KBM-7 (cell line): ENCODE measurements around the gene CRACR2A.
A peak's percentile ranks its signal among the peaks of the same experiment; 100 is the strongest.

ENCODE experiments used
- DNase-seq: peaks from one replicate; pipeline ENCODE4 v3.0.0-alpha.2; 2015
- in situ Hi-C: fragments of 300-500 bp; cut with MboI; formaldehyde crosslinking; loops from 2 replicates; pipeline ENCODE4 v1.14.3; 2020; ENCODE audit warnings: low sequenced_read_pairs, low pct_unique_long_range_greater_than_20kb, mixed read lengths

The CRACR2A gene

GRCh38 chr12:3668479-3669165 lies 84.3 kb downstream of the CRACR2A start:
- in situ Hi-C loops: no loop called here
- DNase-seq: no peak

- no peak for DNase-seq
- in situ Hi-C loops: no loop called here
Measured at GRCh38 chr12:3667485-3667884, 85.4 kb downstream of the CRACR2A start.

- DNase-seq: no peak
- in situ Hi-C loops: no loop called here
Measured at GRCh38 chr12:3666441-3666840, 86.5 kb downstream of the CRACR2A start.

GRCh38 chr12:3662521-3662921 lies 90.4 kb downstream of the CRACR2A start:
- in situ Hi-C loops: no loop called here
- no peak for DNase-seq

GRCh38 chr12:3661028-3661427 lies 91.9 kb downstream of the CRACR2A start:
- in situ Hi-C loops: no loop called here
- no peak for DNase-seq

- in situ Hi-C loops: no loop called here
- peak; percentile 24 for DNase-seq
Measured at GRCh38 chr12:3658327-3659163, 94.4 kb downstream of the CRACR2A start.

- no peak for DNase-seq
- in situ Hi-C loops: no loop called here
Measured at GRCh38 chr12:3656946-3657622, 95.8 kb downstream of the CRACR2A start.

GRCh38 chr12:3655328-3655900 lies 97.5 kb downstream of the CRACR2A start:
- peak; percentile 5 for DNase-seq
- in situ Hi-C loops: no loop called here

- in situ Hi-C loops: no loop called here
- DNase-seq: no peak
Measured at GRCh38 chr12:3651585-3652424, 101.1 kb downstream of the CRACR2A start.

GRCh38 chr12:3647504-3647903 lies 105.4 kb downstream of the CRACR2A start:
- in situ Hi-C loops: no loop called here
- DNase-seq: no peak

- in situ Hi-C loops: no loop called here
- no peak for DNase-seq
Measured at GRCh38 chr12:3646561-3647241, 106.2 kb downstream of the CRACR2A start.

GRCh38 chr12:3645091-3645490 lies 107.8 kb downstream of the CRACR2A start:
- DNase-seq: no peak
- in situ Hi-C loops: no loop called here

- no peak for DNase-seq
- in situ Hi-C loops: no loop called here
Measured at GRCh38 chr12:3644104-3644503, 108.8 kb downstream of the CRACR2A start.

- DNase-seq: no peak
- in situ Hi-C loops: no loop called here
Measured at GRCh38 chr12:3641428-3642018, 111.4 kb downstream of the CRACR2A start.

GRCh38 chr12:3636328-3636727 lies 116.6 kb downstream of the CRACR2A start:
- in situ Hi-C loops: no loop called here
- DNase-seq: no peak

GRCh38 chr12:3634348-3634747 lies 118.6 kb downstream of the CRACR2A start:
- in situ Hi-C loops: no loop called here
- DNase-seq: no peak

- no peak for DNase-seq
- in situ Hi-C loops: no loop called here
Measured at GRCh38 chr12:3633396-3633795, 119.5 kb downstream of the CRACR2A start.

GRCh38 chr12:3632754-3633153 lies 120.2 kb downstream of the CRACR2A start:
- no peak for DNase-seq
- in situ Hi-C loops: no loop called here
